ENCODE results near the gene MRRF.
A peak's percentile ranks its signal among the peaks of the same experiment; 100 is the strongest.

The MRRF gene

DNA sequence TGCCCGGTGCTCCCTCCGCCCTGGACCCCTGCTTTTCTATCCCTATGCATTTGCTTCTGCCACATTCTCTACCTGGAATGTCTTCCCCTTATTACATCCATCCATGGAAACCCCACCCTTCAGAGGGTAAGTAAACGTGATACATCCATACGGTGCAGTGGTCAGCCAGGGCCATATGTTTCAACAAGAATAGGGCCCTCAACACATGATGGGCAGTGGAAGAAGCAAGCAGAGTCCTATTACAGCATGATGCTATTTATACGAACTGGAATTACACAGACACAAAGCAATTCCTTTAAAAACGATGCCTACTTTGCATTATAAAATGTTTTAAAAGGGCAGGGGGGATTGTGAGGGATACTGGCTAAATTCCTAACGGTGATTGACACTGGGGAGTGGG, 68.0 kb downstream of the MRRF start:
- no peak for DNase-seq (ENCODE audit: low read depth)

GRCh38 chr9:122333169-122333808, 68.6 kb downstream of the MRRF start:
- DNase-seq (ENCODE audit: low read depth) = no peak

GRCh38 chr9:122334916-122335315, 70.2 kb downstream of the MRRF start:
- DNase-seq (ENCODE audit: low read depth) = no peak

- no peak for DNase-seq (ENCODE audit: low read depth)
These were observed 71.5 kb downstream of the MRRF start for GRCh38 chr9:122336189-122336588.

DNA sequence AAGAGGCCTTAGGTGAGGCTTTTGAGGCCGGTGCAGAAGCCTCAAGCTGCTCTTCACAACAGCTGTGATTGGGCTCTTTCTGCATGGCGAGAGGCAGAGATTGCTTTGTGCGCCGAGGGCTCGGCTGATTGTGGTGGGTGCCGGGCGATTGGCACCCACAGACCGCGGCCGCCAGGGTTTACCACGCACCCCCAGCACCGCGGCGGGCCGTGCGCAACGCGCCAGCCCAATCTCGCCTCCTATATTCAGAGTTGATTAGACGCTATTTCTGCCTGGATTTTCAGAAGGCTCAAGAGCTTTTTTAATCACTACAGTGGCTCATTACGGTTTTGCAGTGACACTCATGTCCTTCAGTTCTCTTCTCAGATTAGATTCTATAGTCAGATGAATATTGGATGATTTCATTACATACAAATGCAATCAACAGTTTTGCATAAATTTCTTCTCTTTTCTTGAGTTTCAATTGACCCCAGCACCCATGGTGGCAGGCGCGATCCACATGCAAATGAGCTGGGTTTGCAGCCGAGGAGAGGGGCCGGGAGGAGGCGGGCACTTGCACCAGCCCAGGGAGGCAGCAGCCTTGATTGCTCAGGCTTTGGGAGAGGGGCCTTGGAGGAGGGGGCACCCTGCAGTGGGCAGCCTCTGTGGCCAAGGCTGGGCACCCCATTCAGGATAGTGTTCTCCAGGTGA, 72.3 kb downstream of the MRRF start:
- no peak for DNase-seq (ENCODE audit: low read depth)

- no peak for DNase-seq (ENCODE audit: low read depth)
These were observed 72.9 kb downstream of the MRRF start for GRCh38 chr9:122337556-122337929.

GRCh38 chr9:122338536-122338935, 73.9 kb downstream of the MRRF start:
- DNase-seq (ENCODE audit: low read depth) = no peak

DNA sequence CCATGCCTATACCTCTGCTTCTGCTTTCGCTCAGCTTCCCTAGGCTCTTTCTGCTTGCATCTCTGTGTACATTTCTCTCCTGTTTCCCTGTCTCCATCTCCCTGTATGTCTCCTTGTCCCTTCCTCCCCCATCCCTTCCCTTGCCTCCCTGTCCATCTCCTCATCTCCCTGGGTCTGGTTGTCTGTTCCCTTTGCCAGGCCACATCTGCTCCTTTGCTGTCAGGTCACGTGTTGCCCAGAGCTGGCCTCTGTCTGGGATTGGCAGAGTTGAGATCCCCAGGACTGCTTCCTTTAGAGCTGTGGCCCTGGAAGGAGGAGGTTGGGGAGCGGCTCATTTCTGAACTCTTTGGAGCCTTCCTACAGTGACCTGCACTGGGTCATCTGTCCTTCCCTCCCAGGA, 74.3 kb downstream of the MRRF start:
- no peak for DNase-seq (ENCODE audit: low read depth)

DNA sequence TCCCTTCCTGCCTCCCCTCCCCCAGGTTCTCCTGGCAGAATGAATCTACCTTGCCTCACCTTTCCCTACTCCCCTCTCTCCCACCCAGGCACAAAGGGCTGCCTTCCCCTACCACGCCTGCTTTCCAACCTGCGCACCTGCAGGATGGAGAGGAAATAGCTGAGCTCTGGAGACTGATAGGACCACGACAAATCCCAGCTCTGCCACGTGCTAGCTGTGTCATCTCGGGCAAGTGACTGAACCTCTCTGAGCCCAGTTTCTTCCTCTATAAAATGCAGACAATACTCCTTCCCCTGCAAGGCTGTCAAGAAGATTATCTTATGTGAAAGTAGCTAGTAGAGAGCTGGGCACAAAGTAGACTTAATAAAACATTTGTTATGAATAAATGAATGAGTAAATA, 74.9 kb downstream of the MRRF start:
- no peak for DNase-seq (ENCODE audit: low read depth)

- no peak for DNase-seq (ENCODE audit: low read depth)
These were observed 75.5 kb downstream of the MRRF start for GRCh38 chr9:122340161-122340560.

- DNase-seq (ENCODE audit: low read depth) = no peak
These were observed 77.8 kb downstream of the MRRF start for GRCh38 chr9:122342323-122343050.

DNA sequence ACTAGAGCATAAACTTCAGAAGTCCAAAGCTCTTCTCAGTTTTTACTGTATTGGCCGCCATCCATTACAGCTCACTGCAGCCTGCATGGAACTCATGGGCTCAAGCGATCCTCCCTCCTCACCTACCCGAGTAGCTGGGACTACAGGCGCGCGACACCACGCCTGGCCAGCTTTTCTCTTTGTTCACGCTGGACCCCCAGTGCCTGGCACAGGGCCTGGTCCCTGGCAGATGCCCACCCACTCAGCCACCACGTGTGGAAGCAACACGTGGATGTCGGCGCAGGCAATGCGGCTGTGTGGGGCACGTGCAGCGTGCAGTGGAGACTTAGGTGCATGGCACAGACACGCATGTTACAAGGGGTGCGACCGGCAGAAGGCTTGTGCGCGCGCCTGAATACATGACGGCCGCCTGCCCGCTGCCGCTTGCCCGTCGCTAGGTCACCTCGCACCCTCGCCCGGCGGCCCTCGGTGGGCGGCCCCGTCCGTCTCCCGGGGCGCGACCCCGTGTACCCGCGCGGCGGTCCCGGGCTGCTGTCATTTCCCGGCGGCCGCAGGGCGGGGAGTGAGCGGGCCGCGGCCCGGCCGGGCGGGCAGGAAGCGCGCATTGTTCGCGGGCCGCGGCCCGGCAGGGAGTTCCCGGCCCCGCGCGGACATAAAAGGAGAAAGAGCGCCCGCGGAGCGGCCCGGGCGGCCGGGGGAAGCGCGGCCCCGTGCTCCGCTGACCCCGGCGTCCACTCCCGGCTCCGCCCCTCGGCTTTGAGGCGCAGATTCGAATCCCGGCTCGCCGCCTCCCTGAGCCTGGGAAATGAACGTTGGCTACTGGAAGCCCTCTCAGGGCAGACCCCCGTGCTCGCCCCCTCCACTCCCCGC, 82.0 kb downstream of the MRRF start:
- no peak for DNase-seq (ENCODE audit: low read depth)

DNA sequence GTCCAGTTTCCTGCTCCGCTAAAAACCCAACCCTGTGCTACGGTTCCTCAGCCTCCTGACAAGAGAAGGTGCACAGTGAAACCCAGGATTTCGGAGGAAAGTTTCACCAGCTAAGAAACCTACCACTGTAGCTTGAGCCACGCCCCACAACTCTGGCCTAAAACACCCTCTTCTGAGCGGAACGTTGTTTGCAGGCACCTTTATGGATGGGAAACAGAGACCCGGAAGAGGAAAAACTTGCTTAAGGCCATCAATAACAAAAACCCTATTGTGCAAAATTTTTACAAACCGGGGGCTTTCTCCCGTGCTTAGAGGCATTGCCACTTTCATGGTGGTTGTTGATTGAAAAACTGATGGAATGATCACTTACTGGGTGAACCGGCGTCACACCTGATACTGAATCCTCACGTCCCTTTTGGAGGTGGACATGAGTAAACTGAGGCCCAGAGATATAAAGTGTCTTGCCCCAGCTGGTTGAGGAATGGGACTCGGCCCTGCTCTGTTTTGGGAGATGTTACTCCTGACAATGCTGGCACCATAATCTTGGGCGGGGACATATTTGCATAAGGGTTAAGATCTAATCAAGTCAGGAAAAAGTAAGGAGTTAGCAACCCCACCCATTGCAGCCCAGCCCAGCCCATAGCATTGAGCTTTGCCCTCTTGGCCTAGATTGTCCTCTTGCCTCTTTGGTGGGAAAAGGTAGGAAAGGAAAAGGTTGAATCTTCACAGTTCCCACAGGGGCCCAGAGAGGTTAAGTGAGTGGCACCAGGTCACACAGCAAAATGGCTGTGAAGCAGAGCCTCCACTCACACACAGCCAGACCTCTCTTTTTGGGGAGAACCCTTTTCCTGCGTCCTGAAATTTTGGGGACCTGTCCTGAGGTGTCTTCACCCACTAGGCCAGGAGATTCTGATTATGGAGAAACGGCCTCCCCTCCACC, 82.9 kb downstream of the MRRF start:
- no peak for DNase-seq (ENCODE audit: low read depth)

- DNase-seq (ENCODE audit: low read depth) = no peak
These were observed 83.7 kb downstream of the MRRF start for GRCh38 chr9:122348288-122348777.

- no peak for DNase-seq (ENCODE audit: low read depth)
These were observed 84.1 kb downstream of the MRRF start for GRCh38 chr9:122348791-122349190.

GRCh38 chr9:122349201-122349600, 84.5 kb downstream of the MRRF start:
- DNase-seq (ENCODE audit: low read depth) = no peak

DNA sequence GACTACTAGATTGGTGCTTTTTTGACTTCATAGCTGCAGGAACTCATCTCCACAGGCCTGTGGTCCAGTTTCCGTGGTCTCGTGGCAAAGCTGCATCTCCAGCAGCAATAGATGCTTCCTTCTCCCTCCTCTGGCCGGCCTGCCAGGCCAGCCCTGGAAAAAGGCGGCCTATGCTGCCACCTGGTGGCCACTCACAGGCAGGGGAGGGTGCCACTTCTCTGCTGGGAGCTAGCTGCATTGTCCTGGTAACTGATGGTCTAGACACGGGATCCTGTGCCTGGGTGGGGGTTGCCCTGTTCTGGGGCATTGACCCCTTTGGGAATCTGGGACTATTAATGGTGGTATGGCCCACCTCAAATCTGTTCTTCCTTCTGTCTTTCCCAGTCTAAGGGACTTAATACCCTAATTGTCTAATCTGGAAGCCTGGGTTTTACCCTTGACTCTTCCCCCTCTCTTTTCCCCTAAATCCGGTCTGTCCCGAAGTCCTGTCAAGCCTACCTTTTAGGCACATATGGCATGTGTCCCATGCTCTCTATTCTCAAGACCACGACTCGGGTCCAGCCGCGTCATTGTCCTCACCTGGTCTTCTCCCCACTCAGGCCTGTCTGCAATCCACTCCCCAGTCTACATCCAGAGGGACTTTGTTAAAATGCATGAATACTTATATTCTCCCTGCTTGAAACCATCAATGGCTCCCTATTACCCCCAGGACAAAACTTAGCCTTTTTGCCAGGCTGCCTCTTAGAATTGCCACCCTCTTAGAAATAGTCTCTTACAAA, 86.1 kb downstream of the MRRF start:
- DNase-seq (ENCODE audit: low read depth) = peak; percentile 50

DNA sequence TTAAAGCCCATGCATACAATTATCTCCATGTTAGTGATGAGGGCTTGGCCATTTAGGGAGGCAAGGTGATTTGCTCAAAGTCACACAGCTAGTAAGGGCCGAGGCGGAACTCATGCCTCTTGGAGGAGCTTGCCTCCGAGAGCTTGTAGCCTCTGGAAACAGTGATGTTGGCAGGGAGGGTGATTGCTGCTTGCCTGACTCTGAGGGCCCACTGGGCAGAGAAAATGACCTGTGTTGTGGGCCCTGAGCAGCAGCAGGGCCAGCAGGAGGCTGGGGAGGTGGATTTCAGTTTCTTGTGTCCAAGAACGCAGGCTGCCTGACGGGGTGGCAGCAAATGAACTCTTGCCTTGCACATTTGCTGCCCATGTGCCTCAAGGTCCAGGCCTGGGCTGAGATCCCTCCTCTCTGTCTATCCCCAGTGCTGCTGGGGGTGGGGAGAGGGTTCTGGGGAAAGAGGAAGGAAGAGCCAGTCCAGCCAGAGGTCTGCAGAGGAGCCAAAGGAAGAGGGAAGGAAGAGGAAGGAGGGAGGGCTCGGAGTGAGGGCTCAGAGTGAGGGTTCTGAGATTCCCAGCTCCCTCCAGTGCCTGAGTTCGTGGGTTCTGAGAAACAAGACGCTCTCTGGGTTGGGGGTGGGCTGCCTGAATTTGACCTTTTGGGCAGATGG, 90.0 kb downstream of the MRRF start:
- DNase-seq (ENCODE audit: low read depth) = no peak

GRCh38 chr9:122355336-122355875, 90.7 kb downstream of the MRRF start:
- no peak for DNase-seq (ENCODE audit: low read depth)
